Measurements from ENCODE around the gene FOXI1.

Gene FOXI1

DNA sequence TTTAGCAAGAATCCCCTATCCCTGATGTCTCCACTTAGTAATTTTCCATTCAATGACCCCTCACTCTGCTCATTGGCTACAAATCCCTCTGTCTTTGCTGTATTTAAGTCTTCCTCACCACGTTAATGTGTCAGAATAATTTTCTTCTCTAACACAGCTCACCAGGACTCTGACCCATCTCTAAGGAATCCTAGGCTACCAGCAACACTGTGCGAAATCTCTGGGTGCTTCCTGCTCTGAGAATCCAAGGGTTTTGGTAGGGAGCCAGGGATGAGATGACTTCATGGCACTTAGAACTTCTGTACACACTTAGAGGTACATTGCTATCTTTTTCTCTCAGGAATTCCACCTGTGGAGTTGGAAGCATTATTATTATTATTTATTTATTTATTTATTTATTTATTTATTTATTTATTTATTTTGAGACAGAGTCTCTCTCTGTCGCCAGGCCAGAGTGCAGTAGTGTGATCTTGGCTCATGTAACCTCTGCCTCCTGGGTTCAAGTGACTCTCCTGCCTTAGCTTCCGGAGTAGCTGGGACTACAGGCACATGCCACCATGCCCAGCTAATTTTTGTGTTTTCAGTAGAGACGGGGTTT lies 53.5 kb downstream of the FOXI1 start:
- Histone ChIP-seq H3K9me3 (replicated peaks; ENCODE audit: low read length) (no peaks in the 10 kb centered on the region), H3K27me3 (ENCODE audit: control insufficient read depth, insufficient read depth, low read length) (no peaks in the 10 kb centered on the region), H3K9ac (ENCODE audit: low read depth, low read length) (no peak overlapping the region), H3K36me3 (ENCODE audit: insufficient read depth, low read length) (no peaks in the 10 kb centered on the region), H3K4me3 (ENCODE audit: low read length) (no peak overlapping the region), H3K4me2 (ENCODE audit: low read length) (no peak overlapping the region), H3K4me1 (ENCODE audit: control insufficient read depth, insufficient read depth, low read length) (no peaks in the 10 kb centered on the region)

Measured in skeletal muscle satellite cell (primary cell).